GM10266 (cell line): Measurements from ENCODE around the gene DDOST.

Source experiments
- DNase-seq: peaks from one replicate; pipeline ENCODE4 v3.0.0; 2012; ENCODE audit errors: extremely low spot score
- TF ChIP-seq, protein P1 (sequence below): IDR thresholded peaks from 2 replicates; pipeline ENCODE4 v1.5.1; 2012; ENCODE audit warnings: mild to moderate bottlenecking, low read depth; ENCODE audit not compliant: control insufficient read depth, insufficient read depth; ENCODE audit errors: missing control alignments

Gene DDOST

DNA sequence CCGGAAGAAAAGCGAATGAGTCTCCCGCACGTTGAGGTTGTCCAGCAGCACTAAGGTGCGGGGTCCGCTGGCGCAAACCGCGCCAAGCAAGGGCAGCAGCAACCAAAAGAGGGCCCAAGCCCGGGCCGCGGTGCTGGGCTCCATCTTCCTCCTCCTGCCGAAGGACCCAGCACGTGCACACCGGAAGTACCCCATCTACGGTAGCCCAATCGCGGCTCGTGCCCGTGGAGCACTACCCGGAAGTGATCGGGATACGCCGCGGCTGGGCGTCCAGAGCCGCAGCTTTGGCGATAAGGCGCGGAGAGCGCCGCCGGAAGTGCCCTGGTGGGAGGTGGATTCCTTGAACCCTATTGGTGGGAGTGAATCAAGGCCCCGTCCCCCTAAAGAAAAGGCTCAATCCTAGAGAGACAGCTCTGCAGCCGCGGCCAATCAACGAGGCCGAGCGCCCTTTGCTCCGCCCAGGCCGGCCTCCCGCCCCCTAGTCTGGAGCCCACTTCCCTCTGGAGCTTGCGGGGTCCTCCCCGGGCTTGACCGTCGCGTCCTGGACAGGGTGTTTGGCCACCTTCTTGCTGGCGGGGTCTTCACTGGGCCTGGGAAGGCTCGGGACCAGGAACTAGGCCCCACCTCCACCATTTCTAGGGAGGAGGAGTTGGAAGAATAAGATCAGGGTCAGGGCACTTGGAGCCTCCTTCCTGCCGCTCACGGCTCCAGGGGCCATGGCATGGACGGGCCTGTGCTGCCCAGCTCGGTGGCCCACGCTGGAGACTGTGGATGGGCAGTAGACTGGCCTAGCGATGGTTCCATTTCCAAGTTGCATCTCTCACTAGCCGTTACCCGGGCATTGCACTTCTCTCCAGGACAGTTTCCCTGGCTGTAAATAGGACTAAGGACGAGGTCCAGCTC is at the start of gene DDOST:
DDOST (minus strand) TSS at position 163 of the 903 bp plus-strand sequence; CDS start at position 144, 19 bp downstream.
- TF ChIP-seq, protein P1, sequence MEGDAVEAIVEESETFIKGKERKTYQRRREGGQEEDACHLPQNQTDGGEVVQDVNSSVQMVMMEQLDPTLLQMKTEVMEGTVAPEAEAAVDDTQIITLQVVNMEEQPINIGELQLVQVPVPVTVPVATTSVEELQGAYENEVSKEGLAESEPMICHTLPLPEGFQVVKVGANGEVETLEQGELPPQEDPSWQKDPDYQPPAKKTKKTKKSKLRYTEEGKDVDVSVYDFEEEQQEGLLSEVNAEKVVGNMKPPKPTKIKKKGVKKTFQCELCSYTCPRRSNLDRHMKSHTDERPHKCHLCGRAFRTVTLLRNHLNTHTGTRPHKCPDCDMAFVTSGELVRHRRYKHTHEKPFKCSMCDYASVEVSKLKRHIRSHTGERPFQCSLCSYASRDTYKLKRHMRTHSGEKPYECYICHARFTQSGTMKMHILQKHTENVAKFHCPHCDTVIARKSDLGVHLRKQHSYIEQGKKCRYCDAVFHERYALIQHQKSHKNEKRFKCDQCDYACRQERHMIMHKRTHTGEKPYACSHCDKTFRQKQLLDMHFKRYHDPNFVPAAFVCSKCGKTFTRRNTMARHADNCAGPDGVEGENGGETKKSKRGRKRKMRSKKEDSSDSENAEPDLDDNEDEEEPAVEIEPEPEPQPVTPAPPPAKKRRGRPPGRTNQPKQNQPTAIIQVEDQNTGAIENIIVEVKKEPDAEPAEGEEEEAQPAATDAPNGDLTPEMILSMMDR, result peak; percentile 32
- peak; percentile 96 for DNase-seq

DNA sequence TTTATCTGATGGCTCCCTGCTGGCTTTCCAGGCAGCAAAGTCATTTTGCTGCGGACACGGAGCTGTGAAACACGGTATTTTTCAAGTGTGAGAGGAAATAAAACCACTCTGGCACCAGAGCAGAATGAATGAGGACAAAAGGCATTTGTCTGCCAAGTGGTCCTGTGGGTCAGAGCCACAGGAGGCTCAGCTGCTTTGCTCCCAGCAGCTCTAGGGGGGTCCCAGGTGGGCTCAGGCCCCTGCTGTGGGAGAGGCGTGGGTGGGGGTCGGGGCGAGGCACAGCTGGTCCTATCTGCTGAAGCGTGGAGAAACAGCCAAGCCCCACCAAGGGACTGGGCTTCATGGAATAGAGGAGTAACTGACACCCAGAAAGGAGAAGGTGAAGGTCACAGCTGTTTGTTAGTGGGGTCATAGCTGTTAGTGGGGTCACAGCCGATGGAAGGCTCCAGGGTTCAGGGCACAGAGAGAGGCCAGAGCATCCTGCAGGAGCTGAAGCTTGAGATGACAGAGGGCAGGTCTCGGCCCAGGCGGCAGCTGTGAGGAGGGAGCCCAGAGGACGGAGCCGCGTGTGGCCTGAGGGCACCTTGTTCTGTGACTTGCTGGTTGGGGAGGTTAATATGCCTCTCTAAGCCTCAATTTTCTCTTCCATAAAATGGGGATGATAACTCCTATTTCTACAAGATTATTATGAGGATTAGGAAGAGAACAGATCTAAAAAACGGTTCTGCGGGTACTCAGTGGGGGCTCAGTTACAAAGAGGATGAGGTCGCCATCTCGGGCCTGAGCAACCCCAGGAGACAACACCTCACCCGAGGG is 49.5 kb upstream of the DDOST start:
- DNase-seq, result no peak
- TF ChIP-seq, protein P1, result no peak

DNA sequence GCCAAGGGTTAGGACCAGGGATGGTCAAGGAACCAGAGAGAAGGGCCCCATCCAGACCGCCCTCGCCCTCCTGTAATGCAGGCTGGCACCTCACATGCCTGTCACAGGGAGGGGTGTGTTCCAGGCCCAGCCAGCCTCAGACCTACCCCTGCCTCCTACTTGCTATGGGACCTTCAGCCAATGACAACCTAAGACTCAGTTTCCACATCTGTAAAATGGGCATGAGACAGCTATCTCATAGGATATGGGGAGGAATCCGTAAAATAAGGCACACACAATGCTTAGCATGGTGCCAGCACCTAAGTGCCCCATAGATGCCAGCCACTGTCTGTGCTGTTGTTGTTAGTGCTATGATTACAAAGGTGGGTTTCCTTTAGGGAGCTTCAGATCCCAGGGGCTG is 48.7 kb upstream of the DDOST start:
- TF ChIP-seq, protein P1, result no peak
- no peak for DNase-seq

DNA sequence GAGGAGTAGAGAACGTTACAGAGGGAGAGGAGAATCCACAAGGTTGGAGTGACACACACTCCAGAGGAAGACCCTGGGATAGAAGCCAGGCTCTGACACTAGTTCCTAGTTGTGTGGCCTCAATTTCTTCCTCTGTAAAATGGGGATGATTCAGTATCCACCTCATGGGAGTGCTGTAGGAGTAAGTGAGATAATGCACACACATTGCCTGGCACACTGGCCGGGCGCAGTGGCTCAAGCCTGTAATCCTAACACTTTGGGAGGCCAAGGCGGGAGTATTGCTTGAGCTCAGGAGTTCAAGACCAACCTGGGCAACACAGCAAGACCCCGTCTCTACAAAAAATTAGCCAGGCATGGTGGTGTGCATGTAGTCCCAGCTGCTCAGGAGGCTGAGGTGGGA is 47.7 kb upstream of the DDOST start:
- TF ChIP-seq, protein P1, result no peak
- no peak for DNase-seq

DNA sequence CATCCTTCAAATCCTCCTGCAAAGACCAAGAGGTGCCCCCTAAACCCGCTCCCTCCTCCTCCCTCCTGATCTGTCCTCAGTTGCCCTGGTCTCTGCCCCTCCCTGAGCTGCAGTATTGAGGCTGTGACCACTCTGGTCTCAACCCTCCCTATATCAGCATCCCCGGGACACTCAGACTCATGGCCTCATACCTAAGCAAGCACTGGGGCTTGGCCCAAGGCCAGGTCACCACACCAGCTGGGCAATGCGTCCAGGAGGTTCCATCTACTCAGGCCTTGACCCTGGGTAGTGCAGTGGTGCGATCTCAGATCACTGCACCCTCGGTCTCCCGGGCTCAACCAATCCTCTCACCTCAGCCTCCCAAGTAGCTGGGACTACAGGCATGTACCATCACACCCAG is 46.9 kb upstream of the DDOST start:
- TF ChIP-seq, protein P1, result no peak
- DNase-seq, result no peak

DNA sequence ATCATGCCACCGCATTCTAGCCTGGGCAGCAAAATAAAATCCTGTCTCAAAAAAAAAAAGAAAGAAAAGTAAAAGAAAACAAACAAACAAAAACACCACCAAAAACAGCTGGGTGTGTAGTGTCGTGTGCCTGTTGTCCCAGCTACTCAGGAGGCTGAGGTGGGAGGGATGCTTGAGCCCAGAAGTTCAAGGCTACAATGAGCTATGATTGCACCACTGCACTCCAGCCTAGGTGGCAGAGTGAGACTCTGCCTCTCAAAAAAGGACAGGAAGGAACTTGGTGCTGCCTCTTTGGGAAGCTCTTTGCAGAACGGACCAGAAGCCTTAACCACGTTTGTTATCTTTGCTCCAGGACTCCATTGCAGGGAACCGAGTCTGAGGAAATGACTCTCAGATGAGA is 45.7 kb upstream of the DDOST start:
- TF ChIP-seq, protein P1, result no peak

More for the DNA sequence above, 45.7 kb upstream of the DDOST start:
- DNase-seq, result no peak
